Gastroesophageal sphincter (tissue), 4 donors: Measurements from ENCODE around the gene PLA2G5. TPM values are rescaled to one million over a fixed set of nuclear protein-coding genes. Genes with fewer than 3 reads are reported as not detected.
"Not testable (repeated sequence)": the region's sequence is repeated elsewhere in the genome, so short reads cannot be mapped to it uniquely, and the experiment has no call there.

Source experiments
- ATAC-seq: fragments of 150-250 bp; one replicate; pipeline ENCODE4 v1.9.1; 2016; ENCODE audit warnings: mild to moderate bottlenecking, moderate library complexity
- H3K27ac ChIP-seq, 4 donors: fragments of 200-600 bp; sonication (generic) in 3 of 4; 1 replicate in 3 of 4; 2 replicates in 1 of 4; pipeline ENCODE4 v1.5.1; 2016 to 2019
- H3K27me3 ChIP-seq: fragments of 200-600 bp; sonication (generic); one replicate; pipeline ENCODE4 v1.5.1; 2019
- H3K36me3 ChIP-seq, 2 donors: fragments of 200-600 bp; sonication (generic); one replicate each; pipeline ENCODE4 v1.5.1; 2019; ENCODE audit warnings: control low read depth in 1 of 2
- H3K4me1 ChIP-seq, 3 donors: fragments of 200-600 bp; sonication (generic); 1 replicate in 2 of 3; 2 replicates in 1 of 3; pipeline ENCODE4 v1.5.1; 2016 to 2019; ENCODE audit warnings: control low read depth in 2 of 3
- H3K4me3 ChIP-seq, 2 donors: fragments of 200-600 bp; sonication (generic); one replicate each; pipeline ENCODE4 v1.5.1; 2019; ENCODE audit warnings: mild to moderate bottlenecking in 1 of 2, moderate library complexity in 1 of 2
- H3K9me3 ChIP-seq, 3 donors: fragments of 200-600 bp; sonication (generic); one replicate each; pipeline ENCODE4 v1.5.1; 2017 to 2019; ENCODE audit warnings: control low read depth in 2 of 3
- CTCF ChIP-seq, 4 experiments: fragments of 200-600 bp in 2 of 4; fragments of 450-650 bp in 2 of 4; sonication (generic) in 1 of 4; IDR thresholded peaks; one replicate each; pipeline ENCODE4 v1.5.1; 2017 to 2019; ENCODE audit warnings: antibody characterized with exemption in 4 of 4, mild to moderate bottlenecking in 2 of 4, moderate library complexity in 2 of 4
- EP300 ChIP-seq: sonication (generic); formaldehyde crosslinking; IDR thresholded peaks from one replicate; pipeline ENCODE4 v1.6.1; 2017; ENCODE audit warnings: antibody characterized with exemption, mild to moderate bottlenecking
- POLR2A ChIP-seq, 2 donors: fragments of 450-650 bp; IDR thresholded peaks; one replicate each; pipeline ENCODE4 v1.6.1; 2017; ENCODE audit warnings: antibody characterized with exemption in 2 of 2, mild to moderate bottlenecking in 2 of 2, moderate library complexity in 1 of 2
- POLR2AphosphoS5 ChIP-seq: sonication (generic); formaldehyde crosslinking; IDR thresholded peaks from one replicate; pipeline ENCODE4 v1.6.1; 2017; ENCODE audit warnings: antibody characterized with exemption
- WGBS, 2 donors: methylation state at CpG; one replicate each; pipeline ENCODE4 v1.1.5; 2018; ENCODE audit warnings: low coverage in 1 of 2; 5-methylcytosine and 5-hydroxymethylcytosine counted together
- total RNA-seq, 4 donors: library from RNA; depleted of rRNA; stranded (reverse); fragments of >200 nt; gene quantifications; one replicate each; pipeline ENCODE4 v1.1.0, GENCODE V29; 2016

Gene PLA2G5
- total RNA-seq, 4 donors from 2014 or later: 8.8 to 47.1 (median 23.4) TPM

GRCh38 chr1:20125100-20125499 is 55.1 kb downstream of the PLA2G5 start:
- Histone ChIP-seq H3K27ac (no peak overlapping the region), H3K36me3 (no peaks in the 10 kb centered on the region), H3K4me3 (no peak overlapping the region), H3K4me1 (peaks cover 0 to 13% (median 0%) of the 10 kb centered on the region in 3 donors), H3K27me3 (no peaks in the 10 kb centered on the region), H3K9me3 (no peaks in the 10 kb centered on the region)
- no peak for TF ChIP-seq EP300
- no peak for ATAC-seq
- 84 to 85% methylated on average over 7 to 9 of the region's 10 CpGs for WGBS, 2 donors

- no peak for TF ChIP-seq POLR2AphosphoS5
- no peak for TF ChIP-seq EP300
- TF ChIP-seq CTCF (IDR thresholded peaks at IDR 0.05): no peak
- no peak for TF ChIP-seq POLR2A (IDR thresholded peaks at IDR 0.05)
- no peaks in the 10 kb centered on the region for H3K9me3 ChIP-seq
- no peaks in the 10 kb centered on the region for H3K27me3 ChIP-seq
- 81% methylated on average over 3 of the region's 9 CpGs; no CpG with 5 or more reads in 1 of the 2 donors for WGBS, 2 donors
- no peaks in the 10 kb centered on the region for H3K36me3 ChIP-seq
- H3K4me1 ChIP-seq: peaks cover 0 to 13% (median 0%) of the 10 kb centered on the region in 3 donors
- no peak overlapping the region for H3K4me3 ChIP-seq
- no peak for ATAC-seq
- H3K27ac ChIP-seq: no peak overlapping the region
Measured at GRCh38 chr1:20126041-20126805, 56.2 kb downstream of the PLA2G5 start.

GRCh38 chr1:20126806-20127440 is 56.9 kb downstream of the PLA2G5 start:
- TF ChIP-seq POLR2AphosphoS5 (no peak), EP300 (no peak), CTCF (IDR thresholded peaks at IDR 0.05) (no peak), POLR2A (IDR thresholded peaks at IDR 0.05) (no peak)
- no peak overlapping the region for H3K4me3 ChIP-seq
- H3K36me3 ChIP-seq: no peaks in the 10 kb centered on the region
- no peak overlapping the region for H3K27ac ChIP-seq
- no peaks in the 10 kb centered on the region for H3K9me3 ChIP-seq
- H3K4me1 ChIP-seq: peaks cover 0 to 13% (median 0%) of the 10 kb centered on the region in 3 donors
- ATAC-seq: no peak
- WGBS, 2 donors: 100% methylated on average over 2 of the region's 10 CpGs; no CpG with 5 or more reads in 1 of the 2 donors
- H3K27me3 ChIP-seq: no peaks in the 10 kb centered on the region

- not testable (repeated sequence) for H3K27ac ChIP-seq, H3K36me3 ChIP-seq, H3K4me3 ChIP-seq, ATAC-seq, H3K4me1 ChIP-seq, H3K27me3 ChIP-seq, H3K9me3 ChIP-seq
- WGBS, 2 donors: 96 to 100% methylated on average over 1 to 3 of the region's 3 CpGs
Measured at GRCh38 chr1:20130518-20130917, 60.5 kb downstream of the PLA2G5 start.

GRCh38 chr1:20134995-20135394 is 65.0 kb downstream of the PLA2G5 start:
- no peaks in the 10 kb centered on the region for H3K36me3 ChIP-seq
- peaks cover 19% of the 10 kb centered on the region for H3K27me3 ChIP-seq
- no peak for ATAC-seq
- H3K4me3 ChIP-seq: no peak overlapping the region
- no peak for TF ChIP-seq CTCF (IDR thresholded peaks at IDR 0.05)
- TF ChIP-seq POLR2AphosphoS5: no peak
- TF ChIP-seq POLR2A (IDR thresholded peaks at IDR 0.05): no peak
- TF ChIP-seq EP300: no peak
- no peaks in the 10 kb centered on the region for H3K4me1 ChIP-seq
- H3K27ac ChIP-seq: no peak overlapping the region
- WGBS, 2 donors: 91 to 94% methylated on average over 3 of the region's 3 CpGs
- no peaks in the 10 kb centered on the region for H3K9me3 ChIP-seq

- H3K27ac ChIP-seq: no peak overlapping the region
- WGBS, 2 donors: 85 to 100% methylated on average over 3 of the region's 3 CpGs
- no peaks in the 10 kb centered on the region for H3K4me1 ChIP-seq
- H3K27me3 ChIP-seq: peaks cover 29% of the 10 kb centered on the region
- no peak overlapping the region for H3K4me3 ChIP-seq
- no peak for ATAC-seq
- no peaks in the 10 kb centered on the region for H3K9me3 ChIP-seq
- H3K36me3 ChIP-seq: no peaks in the 10 kb centered on the region
- TF ChIP-seq POLR2A (IDR thresholded peaks at IDR 0.05) (no peak), CTCF (IDR thresholded peaks at IDR 0.05) (no peak), POLR2AphosphoS5 (no peak), EP300 (no peak)
Measured at GRCh38 chr1:20136249-20136648, 66.3 kb downstream of the PLA2G5 start.
